ENCODE measurements around the gene PAH. TPM values are rescaled to one million over a fixed set of nuclear protein-coding genes. Genes with fewer than 3 reads are reported as not detected.

The PAH gene
- total RNA-seq, 1 donor from 2014 or later, result not detected

DNA sequence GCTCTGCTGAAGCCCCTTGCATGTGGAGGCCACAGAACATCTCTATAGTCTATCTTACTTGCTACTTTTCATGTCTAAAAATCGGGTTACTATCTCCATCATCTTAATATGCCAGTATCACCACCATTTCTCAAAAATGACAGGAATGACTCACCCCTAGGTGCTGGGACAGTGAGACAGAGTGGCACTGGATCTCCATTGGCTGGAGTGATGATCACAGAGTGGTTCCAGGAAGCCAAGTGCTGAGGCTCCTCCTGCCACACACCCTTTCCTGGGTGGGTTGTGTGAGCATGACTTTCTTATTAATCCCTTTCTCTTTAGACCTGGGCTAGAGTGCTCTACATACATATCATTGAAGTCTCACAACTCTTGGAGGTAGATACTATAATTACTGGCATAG, 37.1 kb upstream of the PAH start:
- TF ChIP-seq, protein P1, sequence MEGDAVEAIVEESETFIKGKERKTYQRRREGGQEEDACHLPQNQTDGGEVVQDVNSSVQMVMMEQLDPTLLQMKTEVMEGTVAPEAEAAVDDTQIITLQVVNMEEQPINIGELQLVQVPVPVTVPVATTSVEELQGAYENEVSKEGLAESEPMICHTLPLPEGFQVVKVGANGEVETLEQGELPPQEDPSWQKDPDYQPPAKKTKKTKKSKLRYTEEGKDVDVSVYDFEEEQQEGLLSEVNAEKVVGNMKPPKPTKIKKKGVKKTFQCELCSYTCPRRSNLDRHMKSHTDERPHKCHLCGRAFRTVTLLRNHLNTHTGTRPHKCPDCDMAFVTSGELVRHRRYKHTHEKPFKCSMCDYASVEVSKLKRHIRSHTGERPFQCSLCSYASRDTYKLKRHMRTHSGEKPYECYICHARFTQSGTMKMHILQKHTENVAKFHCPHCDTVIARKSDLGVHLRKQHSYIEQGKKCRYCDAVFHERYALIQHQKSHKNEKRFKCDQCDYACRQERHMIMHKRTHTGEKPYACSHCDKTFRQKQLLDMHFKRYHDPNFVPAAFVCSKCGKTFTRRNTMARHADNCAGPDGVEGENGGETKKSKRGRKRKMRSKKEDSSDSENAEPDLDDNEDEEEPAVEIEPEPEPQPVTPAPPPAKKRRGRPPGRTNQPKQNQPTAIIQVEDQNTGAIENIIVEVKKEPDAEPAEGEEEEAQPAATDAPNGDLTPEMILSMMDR (IDR thresholded peaks at IDR 0.05; ENCODE audit: unreplicated experiment), result no peak
- Mint-ChIP-seq H3K27ac (no peak overlapping the region), H3K9me3 (no peaks in the 10 kb centered on the region), H3K4me3 (no peak overlapping the region), H3K27me3 (ENCODE audit: low read depth) (peaks cover 98% of the 10 kb centered on the region), H3K36me3 (no peaks in the 10 kb centered on the region), H3K4me1 (peaks cover 16% of the 10 kb centered on the region)
- DNase-seq (ENCODE audit: low spot score in 2 of 2, unreplicated experiment in 2 of 2), result no peak

DNA sequence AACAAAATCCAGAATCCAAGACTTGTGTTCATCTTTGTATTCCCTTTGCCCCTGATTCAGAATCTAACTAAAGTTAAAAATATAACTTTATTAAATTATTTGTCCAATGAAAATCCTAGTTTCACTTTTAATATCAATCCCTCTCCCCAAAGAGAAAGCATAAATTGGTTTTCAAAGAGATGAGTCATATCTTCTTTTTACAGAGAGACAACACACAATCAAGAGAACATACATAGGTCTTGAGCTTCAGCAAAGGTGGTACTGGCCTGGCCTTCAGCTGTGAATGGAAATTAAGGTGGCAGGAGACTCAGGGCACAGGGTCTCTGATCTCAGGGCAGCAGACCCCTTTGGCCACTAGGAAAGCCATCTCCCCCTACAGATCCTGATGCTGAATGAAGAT, 36.2 kb upstream of the PAH start:
- no peak overlapping the region for H3K4me3 Mint-ChIP-seq
- no peaks in the 10 kb centered on the region for H3K9me3 Mint-ChIP-seq

GRCh38 chr12:102951841-102952240, 34.8 kb upstream of the PAH start:
- no peaks in the 10 kb centered on the region for H3K9me3 Mint-ChIP-seq
- H3K4me3 Mint-ChIP-seq, result no peak overlapping the region
- no peak overlapping the region for H3K27ac Mint-ChIP-seq

More for the DNA sequence above, 36.2 kb upstream of the PAH start:
- no peaks in the 10 kb centered on the region for H3K36me3 Mint-ChIP-seq
- H3K27me3 Mint-ChIP-seq (ENCODE audit: low read depth), result peaks cover 98% of the 10 kb centered on the region
- H3K4me1 Mint-ChIP-seq, result peaks cover 12% of the 10 kb centered on the region
- H3K27ac Mint-ChIP-seq, result no peak overlapping the region
- TF ChIP-seq, protein P1 (IDR thresholded peaks at IDR 0.05; ENCODE audit: unreplicated experiment), result no peak
- DNase-seq (ENCODE audit: low spot score in 2 of 2, unreplicated experiment in 2 of 2), result no peak

GRCh38 chr12:102950950-102951619, 34.0 kb upstream of the PAH start:
- Mint-ChIP-seq H3K27me3 (ENCODE audit: low read depth) (peaks cover 100% of the 10 kb centered on the region), H3K9me3 (no peaks in the 10 kb centered on the region), H3K4me3 (no peak overlapping the region), H3K4me1 (no peaks in the 10 kb centered on the region), H3K36me3 (no peaks in the 10 kb centered on the region), H3K27ac (no peak overlapping the region)
- no peak for DNase-seq (ENCODE audit: low spot score in 2 of 2, unreplicated experiment in 2 of 2)
- TF ChIP-seq, protein P1 (IDR thresholded peaks at IDR 0.05; ENCODE audit: unreplicated experiment), result no peak

More at GRCh38 chr12:102951841-102952240, 34.8 kb upstream of the PAH start:
- H3K36me3 Mint-ChIP-seq, result no peaks in the 10 kb centered on the region
- H3K4me1 Mint-ChIP-seq, result peaks cover 3% of the 10 kb centered on the region
- TF ChIP-seq, protein P1 (IDR thresholded peaks at IDR 0.05; ENCODE audit: unreplicated experiment), result no peak
- no peak for DNase-seq (ENCODE audit: low spot score in 2 of 2, unreplicated experiment in 2 of 2)
- H3K27me3 Mint-ChIP-seq (ENCODE audit: low read depth), result peaks cover 99% of the 10 kb centered on the region

GRCh38 chr12:102950107-102950949, 33.3 kb upstream of the PAH start:
- no peaks in the 10 kb centered on the region for H3K9me3 Mint-ChIP-seq
- TF ChIP-seq, protein P1 (IDR thresholded peaks at IDR 0.05; ENCODE audit: unreplicated experiment), result peak; percentile 26
- DNase-seq (ENCODE audit: low spot score in 2 of 2, unreplicated experiment in 2 of 2), result no peak
- peaks cover 100% of the 10 kb centered on the region for H3K27me3 Mint-ChIP-seq (ENCODE audit: low read depth)
- no peaks in the 10 kb centered on the region for H3K36me3 Mint-ChIP-seq
- no peak overlapping the region for H3K27ac Mint-ChIP-seq
- H3K4me1 Mint-ChIP-seq, result no peaks in the 10 kb centered on the region
- H3K4me3 Mint-ChIP-seq, result no peak overlapping the region

Measured in mesothelial cell of epicardium (in vitro differentiated cells).